ENCODE results near the gene RASSF3.
A peak's percentile ranks its signal among the peaks of the same experiment; 100 is the strongest.

RASSF3 gene

DNA sequence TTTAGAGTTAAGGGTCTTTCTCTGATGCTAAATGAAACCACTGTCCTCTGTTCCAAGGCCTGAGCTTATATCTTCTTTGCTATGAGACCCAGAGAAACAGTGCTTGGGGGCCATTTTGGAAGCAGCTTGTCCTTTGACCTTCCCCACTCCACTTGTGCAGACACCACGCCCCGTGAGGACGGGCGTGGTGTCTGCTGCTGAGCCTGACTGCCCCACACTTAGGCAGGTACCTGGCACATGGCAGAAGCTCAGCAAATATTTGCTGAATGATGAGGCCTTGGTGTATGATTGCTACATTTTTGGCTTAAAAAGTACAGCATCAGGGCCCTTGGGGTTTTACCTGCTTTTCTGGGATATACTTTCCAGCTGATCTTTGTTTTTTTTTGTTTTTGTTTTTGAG, 69.9 kb downstream of the RASSF3 start:
- Histone ChIP-seq H3K36me3 (peaks cover 8% of the 10 kb centered on the region), H3K27me3 (no peaks in the 10 kb centered on the region), H3K4me3 (ENCODE audit: low read depth, low read length) (no peak overlapping the region), H3K4me1 (peaks cover 18% of the 10 kb centered on the region), H3K9me3 (no peaks in the 10 kb centered on the region)
- TF ChIP-seq, protein P1, sequence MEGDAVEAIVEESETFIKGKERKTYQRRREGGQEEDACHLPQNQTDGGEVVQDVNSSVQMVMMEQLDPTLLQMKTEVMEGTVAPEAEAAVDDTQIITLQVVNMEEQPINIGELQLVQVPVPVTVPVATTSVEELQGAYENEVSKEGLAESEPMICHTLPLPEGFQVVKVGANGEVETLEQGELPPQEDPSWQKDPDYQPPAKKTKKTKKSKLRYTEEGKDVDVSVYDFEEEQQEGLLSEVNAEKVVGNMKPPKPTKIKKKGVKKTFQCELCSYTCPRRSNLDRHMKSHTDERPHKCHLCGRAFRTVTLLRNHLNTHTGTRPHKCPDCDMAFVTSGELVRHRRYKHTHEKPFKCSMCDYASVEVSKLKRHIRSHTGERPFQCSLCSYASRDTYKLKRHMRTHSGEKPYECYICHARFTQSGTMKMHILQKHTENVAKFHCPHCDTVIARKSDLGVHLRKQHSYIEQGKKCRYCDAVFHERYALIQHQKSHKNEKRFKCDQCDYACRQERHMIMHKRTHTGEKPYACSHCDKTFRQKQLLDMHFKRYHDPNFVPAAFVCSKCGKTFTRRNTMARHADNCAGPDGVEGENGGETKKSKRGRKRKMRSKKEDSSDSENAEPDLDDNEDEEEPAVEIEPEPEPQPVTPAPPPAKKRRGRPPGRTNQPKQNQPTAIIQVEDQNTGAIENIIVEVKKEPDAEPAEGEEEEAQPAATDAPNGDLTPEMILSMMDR (IDR thresholded peaks at IDR 0.05; ENCODE audit: low read depth, low read length): no peak
- DNase-seq: no peak

DNA sequence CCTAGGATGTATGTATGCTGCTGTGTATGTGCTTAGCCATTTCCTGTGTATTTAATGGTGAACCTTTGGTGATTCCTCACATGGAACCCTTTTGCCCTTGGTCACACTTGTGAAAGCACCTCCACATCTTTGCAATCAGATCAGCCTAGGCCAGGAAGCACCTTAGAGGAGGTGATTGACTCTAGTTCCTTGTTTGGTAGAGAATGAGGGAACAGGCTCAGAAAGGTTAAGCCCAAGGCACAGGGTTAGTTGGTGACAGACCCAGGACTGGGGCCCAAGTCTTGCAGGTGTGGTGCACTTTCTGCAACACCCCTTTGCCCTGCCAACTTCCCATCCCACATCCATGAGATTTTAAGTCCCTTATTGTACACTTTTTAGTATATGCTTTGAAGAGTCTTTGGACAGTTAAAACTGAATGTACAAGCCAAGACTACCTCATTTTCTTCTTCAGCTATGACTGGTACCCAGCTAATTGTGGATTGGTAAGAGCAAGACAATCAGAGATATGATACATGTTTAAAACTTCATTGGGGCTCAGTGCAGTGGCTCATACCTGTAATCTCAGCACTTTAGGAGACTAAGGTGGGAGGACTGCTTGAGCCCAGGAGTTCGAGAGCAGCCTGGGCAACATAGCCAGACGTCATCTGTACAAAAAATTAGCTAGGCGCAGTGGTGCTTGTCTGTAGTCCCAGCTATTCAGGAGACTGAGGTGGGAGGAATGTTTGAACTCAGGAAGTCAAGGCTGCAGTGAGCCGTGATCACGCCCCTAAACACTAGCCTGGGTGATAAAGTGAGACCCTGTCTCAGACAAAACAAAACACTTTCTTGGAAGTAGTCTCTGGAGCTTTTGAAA, 71.1 kb downstream of the RASSF3 start:
- peaks cover 16% of the 10 kb centered on the region for H3K36me3 ChIP-seq
- DNase-seq: no peak
- H3K27me3 ChIP-seq: no peaks in the 10 kb centered on the region
- no peak overlapping the region for H3K4me3 ChIP-seq (ENCODE audit: low read depth, low read length)
- TF ChIP-seq, protein P1 (IDR thresholded peaks at IDR 0.05; ENCODE audit: low read depth, low read length): no peak
- H3K4me1 ChIP-seq: peaks cover 14% of the 10 kb centered on the region
- H3K9me3 ChIP-seq: no peaks in the 10 kb centered on the region

DNA sequence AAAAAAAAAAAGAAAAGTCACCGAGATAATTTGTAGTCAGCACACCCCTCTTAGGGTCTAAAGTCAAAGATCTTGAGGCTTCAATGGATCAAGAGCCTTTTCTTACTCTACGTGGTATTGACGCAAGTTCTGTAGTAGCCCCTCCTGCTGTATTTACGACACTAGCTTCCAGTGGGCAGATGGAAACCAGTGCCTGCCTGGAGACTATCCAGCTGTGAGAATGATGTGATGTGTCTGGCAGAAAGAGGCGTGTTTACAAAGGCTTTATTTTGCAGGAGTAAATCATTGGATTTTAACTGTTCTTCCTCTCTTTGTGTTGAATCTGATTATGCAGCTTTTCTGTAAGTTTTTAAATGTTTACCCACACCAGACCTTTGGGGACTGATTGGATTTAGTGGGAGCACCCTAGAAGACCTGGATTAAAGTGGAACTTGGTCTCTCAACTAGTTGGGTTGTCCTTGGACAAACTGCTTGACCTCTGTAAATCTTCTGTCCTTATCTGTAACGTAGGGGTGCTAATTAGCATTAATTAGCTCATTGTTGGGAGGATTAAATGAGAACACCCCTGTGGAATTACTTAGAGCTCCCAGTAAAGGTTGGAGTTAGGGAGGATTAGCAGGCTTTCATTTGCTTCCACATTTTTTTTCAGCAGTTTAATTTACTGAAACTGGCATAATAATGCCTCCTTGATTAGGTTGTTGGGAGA, 72.4 kb downstream of the RASSF3 start:
- Histone ChIP-seq H3K4me1 (peaks cover 14% of the 10 kb centered on the region), H3K4me3 (ENCODE audit: low read depth, low read length) (no peak overlapping the region), H3K36me3 (peaks cover 22% of the 10 kb centered on the region), H3K9me3 (no peaks in the 10 kb centered on the region), H3K27me3 (no peaks in the 10 kb centered on the region)
- peak; percentile 69 for DNase-seq
- TF ChIP-seq, protein P1 (IDR thresholded peaks at IDR 0.05; ENCODE audit: low read depth, low read length): no peak

DNA sequence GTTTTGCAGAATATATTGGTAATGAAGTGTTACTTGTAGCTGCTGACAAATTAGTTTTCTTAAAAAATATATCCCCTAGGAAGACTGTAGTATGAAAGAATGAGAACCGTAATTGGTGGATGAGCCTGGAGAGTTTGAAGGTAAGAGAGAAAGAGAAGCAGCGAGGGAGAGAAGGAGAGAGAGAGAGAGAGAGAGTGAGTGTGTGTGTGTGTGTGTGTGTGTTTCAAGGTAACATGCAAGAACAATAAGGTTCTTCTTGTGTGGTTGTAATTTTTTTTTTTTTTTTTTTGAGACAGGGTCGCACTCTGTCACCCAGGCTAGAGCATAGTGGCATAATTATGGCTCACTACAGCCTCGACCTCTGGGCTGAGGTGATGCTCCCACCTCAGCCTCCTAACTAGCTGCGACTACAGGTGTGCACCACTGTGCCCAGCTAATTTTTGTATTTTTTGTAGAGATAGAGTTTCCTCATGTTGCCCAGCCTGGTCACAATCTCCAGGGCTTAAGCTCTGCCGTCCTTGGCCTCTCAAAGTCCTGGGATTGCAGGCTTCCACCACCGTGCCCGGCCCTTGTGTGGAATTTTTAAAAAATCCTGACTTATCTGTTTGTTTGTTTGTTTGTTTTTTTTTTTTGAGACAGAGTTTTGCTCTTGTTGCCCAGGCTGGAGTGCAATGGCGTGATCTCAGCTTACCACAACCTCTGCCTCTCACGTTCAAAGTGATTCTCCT, 73.7 kb downstream of the RASSF3 start:
- H3K4me1 ChIP-seq: peaks cover 14% of the 10 kb centered on the region

DNA sequence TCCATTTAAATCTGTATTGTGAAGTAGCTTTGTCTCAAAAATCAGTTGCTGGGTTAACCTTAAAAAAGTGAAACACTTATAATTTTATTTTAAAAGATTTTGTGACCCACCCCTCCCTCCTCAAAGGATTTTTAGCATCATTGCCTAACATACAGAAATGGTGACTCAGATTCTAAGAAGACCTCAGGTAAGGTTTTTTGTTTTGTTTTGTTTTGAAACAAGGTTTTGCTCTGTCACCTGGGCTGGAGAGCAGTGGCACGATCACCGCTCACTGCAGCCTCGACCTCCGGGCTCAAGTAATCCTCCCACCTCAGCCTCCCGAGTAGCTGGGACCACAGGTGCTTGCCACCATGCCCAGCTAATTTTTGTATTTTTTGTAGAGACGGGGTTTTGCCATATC, 74.8 kb downstream of the RASSF3 start:
- no peaks in the 10 kb centered on the region for H3K9me3 ChIP-seq
- DNase-seq: no peak
- peaks cover 32% of the 10 kb centered on the region for H3K36me3 ChIP-seq
- no peak overlapping the region for H3K4me3 ChIP-seq (ENCODE audit: low read depth, low read length)
- H3K27me3 ChIP-seq: no peaks in the 10 kb centered on the region
- H3K4me1 ChIP-seq: peaks cover 14% of the 10 kb centered on the region
- TF ChIP-seq, protein P1 (IDR thresholded peaks at IDR 0.05; ENCODE audit: low read depth, low read length): no peak

More for the DNA sequence above, 73.7 kb downstream of the RASSF3 start:
- TF ChIP-seq, protein P1 (IDR thresholded peaks at IDR 0.05; ENCODE audit: low read depth, low read length): no peak
- Histone ChIP-seq H3K36me3 (peaks cover 31% of the 10 kb centered on the region), H3K9me3 (no peaks in the 10 kb centered on the region), H3K27me3 (no peaks in the 10 kb centered on the region), H3K4me3 (ENCODE audit: low read depth, low read length) (no peak overlapping the region)
- DNase-seq: no peak

All from BE2C (cell line).